Measurements from ENCODE around the gene MYH9.
A peak's percentile ranks its signal among the peaks of the same experiment; 100 is the strongest.

The MYH9 gene

DNA sequence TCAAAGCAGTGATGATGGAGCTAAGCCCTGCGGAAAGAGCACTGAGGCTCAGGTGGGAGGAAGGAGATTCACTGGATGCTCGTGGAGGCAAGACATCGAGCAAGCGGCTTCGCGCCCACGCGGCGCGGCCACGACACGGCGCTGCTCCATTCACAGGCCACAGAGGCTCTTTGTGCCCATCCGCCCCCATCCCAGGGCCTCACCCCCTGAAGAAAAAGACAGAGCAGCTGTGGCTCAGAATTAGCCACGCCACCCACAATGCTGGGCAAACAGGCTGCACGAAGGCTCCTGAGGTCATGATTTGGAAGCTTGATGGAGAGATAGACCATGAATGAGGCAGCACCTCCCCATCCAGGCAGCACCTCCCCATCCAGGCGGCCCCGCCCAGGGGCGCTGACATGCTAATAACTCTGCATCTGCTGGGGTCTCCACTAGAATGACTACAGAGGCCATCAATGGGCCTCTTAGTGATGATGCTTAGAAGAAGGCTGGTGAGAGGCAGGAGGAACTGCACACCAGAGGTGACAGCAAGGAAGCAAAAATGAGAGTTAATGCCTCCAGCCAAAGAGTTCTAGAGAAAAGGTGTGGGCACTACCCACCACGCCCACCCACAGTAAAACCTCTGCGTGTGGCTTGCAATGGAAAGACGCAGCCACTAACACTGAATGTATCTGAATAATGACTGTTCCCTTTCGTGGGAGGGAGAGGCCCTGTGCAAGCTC is 43.5 kb downstream of the MYH9 start:
- DNase-seq, result peak; percentile 79

DNA sequence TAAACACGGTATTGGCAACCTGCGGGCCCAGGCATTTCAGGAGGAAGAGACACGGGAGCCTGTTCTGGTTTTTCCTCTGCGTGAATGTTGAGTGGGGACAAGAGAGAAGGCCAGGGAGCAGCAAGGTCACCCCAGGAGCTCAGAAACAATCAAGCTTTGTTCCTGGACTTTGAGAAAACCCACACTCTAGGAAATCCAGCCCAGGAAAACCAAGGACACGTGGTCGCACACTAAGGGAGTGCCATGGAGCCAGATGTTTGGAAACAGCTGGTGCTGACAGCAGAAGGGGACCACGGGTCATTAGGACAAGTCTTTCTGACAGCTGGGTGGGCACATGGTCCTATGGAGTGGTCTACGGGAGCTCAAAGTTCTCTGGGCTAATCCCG is 44.1 kb downstream of the MYH9 start:
- no peak for DNase-seq

DNA sequence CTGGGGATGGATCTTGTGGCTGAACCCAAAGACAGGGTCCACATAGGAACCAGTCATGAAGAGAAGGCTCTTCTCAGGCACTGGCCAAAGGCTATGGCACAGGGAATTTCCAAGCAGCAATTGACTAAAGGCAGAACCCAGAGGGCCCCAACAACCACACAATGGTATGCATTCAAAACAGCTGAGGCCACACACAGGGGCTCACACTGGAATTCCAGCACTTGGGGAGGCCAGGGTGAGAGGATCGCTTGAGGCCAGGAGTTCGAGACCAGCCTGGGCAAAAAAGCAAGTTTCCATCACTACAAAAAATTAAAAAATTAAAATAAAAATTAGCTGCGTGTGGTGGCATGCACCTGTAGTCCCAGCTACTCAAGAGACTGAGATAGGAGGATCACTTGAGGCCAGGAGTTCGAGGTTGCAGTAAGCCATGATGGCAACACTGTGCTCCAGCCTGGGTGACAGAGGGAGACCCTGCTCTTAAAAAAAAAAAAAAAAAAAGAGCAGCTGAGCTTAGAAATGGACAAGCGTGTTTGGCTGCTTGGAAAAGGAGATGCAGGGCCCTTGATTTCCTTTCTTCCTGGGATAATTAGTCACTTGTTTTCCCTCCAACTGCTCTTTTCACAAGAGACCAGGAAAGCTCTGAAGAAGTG is 44.6 kb downstream of the MYH9 start:
- no peak for DNase-seq

DNA sequence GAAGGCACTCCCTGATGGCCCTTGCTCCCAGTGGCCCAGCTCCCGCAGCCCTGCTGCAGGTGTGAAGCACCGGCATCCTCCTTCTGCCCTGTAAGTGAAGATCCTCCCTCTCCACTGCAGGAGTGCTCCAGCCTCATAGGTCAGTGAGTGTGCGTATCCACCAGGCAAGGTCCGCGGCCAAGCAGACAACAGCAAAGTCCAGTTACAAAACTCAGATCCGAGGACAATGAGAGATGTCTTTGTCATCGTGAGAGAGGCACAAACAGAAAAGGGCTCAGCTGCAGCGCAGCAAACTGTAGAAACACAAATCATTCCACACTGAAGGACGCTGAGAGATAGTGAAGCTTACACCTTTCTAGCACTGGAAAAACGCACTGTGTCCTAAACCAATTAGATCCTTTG is 46.1 kb downstream of the MYH9 start:
- DNase-seq, result no peak

DNA sequence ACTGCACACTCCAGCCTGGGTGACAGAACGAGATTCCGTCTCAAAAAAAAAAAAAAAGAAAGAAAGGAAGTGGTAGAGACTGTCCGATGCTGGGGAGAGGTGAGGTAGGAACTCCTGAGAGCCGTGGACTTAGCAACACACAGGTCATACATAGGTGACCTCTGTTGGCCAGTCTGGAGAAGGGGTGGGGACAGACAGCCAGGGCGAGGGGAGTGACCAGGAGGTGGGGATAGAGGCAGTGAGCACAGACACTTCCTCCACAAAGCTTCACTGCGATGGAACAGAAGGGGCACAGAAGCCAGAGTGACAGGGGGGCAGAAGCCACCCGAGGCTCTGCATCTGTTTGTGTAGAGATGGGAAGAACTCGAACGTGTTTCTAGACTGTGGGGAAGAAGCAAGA is 47.1 kb downstream of the MYH9 start:
- DNase-seq, result no peak

DNA sequence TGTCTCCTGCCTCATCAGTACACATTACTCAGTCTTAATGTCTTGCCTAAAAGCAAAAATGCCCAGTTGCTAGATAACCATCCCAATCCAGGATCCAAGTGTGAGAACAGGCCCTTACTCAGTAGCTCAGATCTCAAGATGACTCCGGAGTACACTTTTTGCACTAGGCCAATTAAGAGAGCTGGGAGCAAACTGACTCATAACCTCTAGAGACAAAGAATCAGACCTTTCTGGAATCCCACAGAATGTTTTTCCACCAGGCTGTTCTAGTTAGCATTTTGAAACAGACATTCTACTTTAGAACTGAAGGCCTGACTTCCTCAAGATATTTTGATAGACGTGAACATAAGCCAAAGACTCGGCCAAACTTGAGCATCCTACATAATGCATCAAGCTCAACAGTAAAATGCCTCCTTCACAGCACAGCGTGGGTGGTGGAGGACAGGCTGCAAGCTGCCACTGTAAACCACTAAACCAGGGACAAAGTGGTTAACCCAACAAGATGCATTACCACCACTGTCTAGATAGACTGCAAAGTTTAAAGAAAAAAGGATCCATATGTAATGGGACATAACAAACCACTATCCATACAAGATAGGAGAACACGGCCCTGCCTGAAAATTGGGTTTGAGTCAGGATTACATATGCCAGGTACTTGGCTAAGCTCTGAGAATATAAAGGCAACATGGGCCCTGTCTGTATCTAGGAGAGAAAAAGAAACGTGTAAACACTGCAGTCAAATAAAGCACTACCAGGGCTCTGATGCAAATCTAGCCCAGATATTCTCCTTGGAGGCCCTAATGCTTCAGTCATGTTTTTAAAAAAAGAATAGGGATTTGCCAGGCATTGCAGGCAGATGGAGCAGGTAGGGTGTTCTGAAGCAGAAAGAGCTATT is 48.3 kb downstream of the MYH9 start:
- peak; percentile 54 for DNase-seq

DNA sequence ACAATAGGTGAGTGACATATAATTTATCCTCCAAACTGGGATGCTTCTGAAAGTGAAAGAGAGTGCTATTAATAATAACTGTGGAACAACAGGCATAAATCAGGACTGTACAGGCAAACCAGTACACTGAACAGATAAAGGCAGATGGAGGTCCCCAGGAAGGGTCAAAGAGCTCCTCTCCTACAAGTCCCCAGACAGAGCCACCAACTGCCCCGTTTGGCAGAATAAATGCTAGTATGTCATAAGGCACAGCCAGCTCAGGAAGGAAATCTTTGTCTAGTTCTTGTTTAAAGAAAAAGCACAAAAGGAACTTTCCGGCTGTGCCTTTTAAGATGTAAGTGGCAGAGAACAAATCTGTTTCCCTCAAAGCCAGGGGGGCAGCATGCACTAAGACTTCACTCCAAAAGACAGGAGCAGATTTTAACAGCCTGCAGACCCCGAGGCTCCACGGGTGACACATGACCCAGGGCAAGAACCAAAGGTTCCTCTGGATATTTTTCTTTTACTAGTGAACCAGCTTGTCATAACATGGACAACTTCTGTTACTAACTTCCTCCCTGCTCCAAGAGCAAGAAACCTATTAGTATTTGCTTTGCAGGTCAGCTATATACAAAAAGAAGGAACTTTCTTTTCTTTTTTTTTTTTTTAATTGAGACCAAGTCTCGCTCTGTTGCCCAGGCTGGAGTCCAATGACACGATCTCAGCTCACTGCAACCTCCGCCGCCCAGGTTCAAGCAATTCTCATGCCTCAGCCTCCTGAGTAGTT is 50.2 kb downstream of the MYH9 start:
- DNase-seq, result no peak

DNA sequence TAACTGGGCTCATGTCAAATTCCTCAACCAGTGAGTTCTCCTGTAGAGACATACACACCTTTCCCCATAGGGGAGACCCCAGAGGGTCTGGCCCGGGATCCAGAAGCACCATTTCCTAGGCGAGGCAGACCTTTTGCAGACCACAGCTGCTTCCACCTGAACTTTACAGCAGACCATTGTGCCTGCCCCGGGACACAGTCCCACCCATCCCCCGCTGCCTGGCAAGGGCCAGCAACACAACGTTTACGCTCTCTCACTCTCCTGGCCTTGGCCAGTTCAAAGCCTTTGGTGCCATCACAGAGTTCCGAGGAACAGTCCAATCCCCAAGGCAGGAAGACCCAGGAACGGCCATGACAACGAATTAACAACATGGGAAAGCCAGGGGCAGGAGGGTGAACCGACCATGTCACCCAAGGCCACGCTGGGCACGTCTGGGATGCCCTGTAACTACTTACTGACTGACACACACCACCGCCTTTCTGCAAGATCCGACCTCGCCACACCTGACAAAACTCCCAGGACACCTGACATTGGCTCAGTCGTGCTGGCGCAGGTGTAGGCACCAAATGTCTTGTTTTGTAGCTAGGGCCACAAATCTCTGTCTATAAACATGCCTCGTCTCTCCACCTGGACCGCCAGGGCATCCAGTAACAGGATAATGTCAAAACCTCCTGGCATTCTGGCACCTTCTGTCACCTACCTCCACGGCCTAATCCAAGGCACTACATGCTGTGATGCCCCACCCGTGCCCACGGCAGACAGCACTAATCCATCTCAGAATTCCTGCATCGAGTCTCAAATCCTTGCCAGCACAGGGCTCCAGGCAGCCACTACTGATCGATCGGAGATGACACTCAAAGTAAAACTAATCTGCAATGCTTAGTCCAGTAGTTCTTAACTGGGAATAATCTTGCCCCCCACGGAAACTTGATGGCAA is 51.3 kb downstream of the MYH9 start:
- no peak for DNase-seq

DNA sequence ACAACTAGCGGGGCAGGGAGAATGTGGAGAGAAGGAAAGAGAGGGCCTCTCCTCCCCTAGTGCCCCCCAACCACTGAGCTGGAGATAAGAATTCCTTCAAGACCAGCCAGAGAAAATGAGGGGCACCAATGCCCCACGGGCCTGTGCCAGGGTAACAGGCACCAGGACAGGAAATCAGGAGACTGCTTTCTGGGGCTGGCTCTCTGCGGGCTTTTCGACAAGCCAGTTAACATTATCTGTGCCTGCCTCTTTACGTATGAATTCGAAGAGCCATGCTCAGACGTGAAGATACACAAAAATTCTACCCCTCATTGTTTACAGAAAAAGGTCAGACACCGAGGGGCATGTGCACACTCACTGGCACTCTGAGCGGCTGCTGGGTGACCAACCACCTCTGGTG is 52.1 kb downstream of the MYH9 start:
- DNase-seq, result no peak

DNA sequence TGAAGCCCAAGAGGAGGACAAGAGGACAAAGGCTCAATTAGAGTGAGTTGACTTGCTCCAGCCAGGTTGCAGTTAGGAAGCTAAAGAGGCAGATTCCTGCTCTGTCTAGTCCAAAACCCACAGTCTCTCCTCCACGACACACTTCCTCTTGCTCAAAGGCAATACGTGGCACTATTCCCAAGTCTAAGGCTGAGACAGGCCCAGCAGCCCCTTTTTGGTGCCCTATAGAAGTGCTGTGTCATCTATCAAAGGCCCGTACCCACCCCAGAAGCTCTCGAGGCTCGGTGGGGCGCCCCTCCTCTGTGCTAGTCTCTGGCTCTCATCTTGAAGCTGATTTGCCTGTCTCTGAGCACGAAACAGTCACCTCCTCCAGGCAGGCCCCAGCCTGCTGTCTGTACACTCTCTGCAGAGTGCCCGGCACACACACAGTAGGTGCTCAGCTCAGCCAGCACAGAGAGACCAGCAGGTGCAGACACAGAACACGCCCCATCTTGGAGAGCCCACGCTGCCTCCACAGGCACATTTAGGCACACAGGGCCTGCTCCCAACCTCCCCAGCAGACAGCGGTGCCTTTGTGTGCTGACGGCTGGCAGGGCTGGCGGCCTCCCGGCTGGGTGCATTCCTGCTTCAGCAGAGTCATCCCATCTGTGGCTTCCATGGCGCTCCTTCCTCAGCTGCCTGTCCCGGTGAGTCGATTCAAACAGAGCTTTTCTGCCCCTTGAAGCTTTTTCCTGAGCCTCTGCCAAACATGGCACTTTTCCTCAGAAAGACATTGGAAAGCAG is 52.8 kb downstream of the MYH9 start:
- peak; percentile 41 for DNase-seq

DNA sequence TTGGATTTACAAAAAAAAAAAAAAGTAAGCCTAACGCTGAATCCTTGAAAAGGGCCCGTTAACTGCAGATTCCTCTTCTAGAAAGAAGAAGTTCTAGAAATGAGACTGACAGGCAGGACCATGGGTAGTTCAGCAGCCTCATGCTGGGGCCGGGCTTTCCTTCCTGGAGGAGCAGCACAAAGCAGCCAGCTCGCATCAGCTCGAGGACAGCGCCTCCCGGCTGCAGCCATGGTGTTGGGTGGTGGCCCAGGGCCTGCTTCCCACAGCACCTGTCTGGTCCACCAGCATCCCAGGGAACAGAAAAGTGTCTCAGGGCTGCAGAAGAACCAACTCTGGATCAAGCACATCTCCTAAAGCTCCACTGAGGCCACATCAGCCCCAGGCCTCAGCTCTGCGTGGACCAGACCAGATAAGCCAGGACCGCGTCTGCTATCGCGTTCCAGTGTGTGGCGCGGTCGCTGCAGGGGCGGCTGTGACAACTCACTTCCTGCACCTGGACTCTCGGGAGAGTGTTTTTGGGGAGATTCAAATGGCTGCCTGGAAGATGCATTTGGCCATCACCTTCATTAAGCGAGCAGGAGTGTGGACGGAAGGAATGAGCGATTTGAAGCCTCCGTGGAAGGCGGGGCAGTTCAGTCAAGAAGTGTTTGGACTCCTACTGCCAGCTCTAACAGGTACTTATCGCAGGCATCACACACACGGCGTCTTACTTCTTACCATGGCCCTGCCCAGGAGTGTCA is 53.5 kb downstream of the MYH9 start:
- no peak for DNase-seq

DNA sequence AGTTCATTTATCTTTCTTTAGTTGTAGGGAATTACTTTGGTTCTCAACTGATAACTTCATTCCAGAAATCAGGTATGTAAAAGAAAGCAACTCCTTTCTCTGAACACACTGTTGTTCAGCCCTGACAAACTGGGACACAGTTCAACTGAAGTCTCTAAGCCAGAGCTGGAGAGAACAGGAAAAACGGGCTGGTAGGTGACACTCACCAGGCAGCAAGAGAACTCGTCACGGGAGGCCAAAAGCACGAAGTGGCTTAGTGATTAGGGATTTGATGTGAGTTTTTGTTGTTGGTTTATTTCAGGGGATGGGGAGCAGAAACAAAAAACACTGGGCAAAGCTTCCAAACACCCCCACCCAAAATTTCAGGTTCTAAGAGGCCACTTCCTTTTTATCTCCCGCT is 54.1 kb downstream of the MYH9 start:
- DNase-seq, result no peak

DNA sequence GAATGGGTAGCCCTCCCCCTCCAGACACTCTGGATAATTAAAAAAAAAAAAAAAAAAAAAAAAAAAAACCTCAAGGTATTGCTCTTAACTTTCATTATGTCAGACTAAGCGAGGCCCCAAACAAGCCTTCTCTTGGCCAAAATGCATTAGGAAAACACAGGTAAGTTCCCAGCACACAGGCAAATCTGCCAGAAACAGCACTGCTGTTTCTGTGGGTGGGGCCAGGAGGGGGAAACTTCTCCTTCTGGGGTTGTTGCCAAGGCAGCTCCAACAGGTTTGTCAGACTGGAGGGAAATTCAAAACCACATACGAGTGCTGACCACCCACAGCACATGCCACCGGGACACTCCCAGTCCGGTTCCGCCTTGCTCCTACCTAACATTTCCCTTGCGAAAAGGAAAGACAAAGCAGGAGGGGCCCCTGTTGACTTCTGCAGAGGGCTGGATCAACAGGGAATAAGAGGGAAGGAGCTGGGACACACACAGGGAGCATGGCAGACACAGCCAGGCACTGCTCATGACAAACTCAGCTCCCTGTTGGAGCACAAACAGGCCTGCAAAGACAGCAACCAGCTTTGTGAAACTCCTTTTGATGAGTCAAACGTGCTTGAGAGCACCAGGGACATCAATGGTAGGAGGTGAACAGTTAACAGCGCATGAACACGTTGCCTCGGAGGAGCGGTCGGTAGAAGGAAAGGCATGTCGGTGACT is 55.0 kb downstream of the MYH9 start:
- peak; percentile 79 for DNase-seq

DNA sequence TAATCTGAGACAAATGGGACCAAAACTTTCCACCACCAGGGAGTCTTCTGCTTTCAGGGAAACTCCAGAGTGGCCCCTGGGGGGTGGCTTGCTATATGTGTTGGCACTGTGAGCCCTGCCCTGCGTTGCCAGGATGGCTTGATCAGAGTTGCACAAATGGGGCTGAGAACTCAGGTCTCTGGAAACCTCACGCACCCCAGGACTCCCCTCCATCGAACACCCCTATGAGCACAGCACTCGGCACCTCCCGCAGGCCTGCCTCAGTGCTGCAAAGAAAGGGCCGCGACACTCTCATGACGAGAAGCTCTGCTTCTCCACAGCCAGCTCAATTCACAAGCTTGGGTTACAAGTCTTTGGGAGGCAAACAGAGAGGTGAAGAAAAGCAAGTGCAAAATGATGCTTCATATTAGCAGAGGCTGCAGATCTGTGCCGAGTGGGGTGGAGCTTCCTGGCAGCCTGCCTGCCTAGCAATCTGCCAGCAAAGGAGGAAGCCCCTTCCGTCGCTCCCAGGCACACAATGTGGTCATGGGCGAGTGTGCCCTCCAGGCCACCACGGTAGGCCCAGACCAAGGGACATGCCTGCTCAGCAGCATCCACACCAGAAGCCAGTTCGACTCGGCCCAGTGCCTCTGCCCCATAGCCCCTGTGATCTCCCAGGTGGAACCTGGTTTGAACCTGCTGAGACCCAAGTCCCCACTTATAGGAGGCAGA is 55.7 kb downstream of the MYH9 start:
- DNase-seq, result peak; percentile 53

DNA sequence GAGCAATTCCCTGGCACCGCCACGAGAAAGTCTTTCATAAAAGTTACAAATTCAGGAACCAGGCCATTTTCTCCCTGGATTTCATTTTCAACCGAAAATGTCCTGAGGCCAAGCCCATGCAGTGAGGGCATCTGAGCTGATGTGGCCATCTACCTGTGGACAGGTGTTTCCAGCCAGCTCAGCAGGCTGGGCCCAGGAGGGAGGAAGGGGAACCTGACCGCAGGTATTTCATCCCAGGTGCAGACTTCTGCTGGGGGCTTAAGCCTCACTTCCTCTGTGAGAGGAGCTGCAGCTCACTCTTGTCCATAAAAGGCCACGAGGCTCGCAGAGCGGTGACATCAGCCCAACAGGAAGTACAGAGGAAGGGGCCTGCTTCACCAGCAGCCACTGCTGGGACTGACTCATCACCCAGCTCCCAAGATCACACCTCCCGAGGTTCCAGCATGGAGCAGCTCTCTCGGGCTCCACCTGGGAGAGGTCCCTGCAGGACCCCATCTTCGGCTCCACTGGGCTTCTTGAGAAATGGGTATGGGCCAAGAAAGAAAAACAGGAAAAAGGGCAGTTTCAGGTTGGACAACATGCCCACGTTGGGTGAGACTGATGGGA is 56.4 kb downstream of the MYH9 start:
- DNase-seq, result peak; percentile 79

DNA sequence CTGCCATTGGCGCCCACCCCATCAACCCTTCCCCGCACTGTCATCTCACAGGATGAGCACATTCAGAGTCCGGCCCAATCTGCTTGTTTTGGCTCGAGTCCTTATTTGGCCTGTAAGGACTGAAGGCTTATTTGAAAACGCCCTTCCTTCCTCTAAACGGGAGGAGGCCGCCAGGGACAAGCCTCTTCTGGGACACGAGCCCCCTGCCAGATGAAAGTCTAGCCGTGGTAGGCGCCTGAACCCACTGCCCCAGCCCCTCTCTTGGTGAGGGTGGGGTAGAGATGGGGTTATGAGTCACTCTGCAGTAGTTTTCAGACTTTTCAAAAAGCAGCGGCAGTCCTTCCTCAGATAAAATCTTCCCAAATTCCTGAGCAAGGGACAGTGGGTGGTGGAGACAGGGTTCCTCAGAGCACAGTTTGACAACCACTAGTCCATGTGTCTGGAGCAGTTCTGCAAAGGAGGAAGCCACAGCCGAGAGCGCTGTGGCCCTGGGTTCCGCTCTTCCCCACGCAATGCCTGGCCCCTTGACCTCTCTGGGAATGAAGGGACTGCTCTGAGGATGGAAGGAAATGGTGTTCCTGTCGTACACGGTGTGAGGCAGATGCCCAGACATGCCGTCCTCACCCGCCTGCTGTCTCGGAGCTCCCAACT is 57.0 kb downstream of the MYH9 start:
- no peak for DNase-seq

DNA sequence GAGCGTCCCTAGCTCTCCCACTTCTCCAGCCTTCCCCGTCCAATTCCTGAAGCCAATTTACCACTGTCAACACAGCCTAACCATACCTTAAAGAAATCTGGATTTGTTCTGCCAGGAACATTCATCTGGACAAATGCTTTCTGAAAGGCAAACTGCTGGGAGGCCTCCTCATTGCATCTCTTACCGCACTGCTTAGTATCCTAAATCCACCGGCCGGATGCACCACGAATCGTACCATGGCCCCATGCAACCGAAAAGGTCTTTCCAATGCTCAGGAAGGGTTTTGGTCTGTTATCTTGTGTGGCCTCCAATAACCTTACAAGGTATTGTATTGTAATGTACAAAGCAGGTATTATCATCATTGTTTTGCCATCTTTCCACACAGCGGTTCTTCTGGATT is 57.6 kb downstream of the MYH9 start:
- DNase-seq, result no peak

Measured in stimulated activated CD4-positive, alpha-beta T cell treated with anti-CD3 and anti-CD28 coated beads, Interleukin-4, amount 100 ng/mL, for 24 hours (primary cell).